ENCODE measurements around the gene THSD4. TPM values are rescaled to one million over a fixed set of nuclear protein-coding genes. Genes with fewer than 3 reads are reported as not detected.

The THSD4 gene
- total RNA-seq, 1 experiment from 2014 or later, result 65.4 TPM

DNA sequence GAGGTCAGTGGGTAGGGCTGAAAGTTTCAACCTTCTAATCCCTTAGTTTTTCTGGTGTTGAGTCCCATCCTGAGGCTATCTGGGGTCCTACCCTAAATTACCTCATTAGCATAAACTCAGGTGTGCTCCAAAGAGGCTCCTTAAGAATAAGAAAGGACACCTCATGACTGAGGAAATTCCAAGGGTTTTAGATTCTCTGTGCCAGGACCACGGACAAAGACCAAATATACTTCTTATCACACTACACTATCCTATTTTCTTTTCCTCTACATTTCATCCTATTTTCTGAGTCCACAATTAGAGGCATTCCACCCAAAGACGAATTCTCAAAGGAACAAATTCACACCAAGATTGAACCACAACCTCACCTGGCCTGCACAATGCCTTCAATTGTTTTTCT, 9.8 kb upstream of the THSD4 start:
- in situ Hi-C loops (cut with HindIII; ENCODE audit: low pct_unique_long_range_greater_than_20kb, low sequenced_read_pairs) (no loop called here), intact Hi-C loops (cut with micrococcal nuclease; ENCODE audit: unreplicated experiment) (no loop called here)
- Histone ChIP-seq H3K27me3 (ENCODE audit: control insufficient read depth, insufficient read depth, low read length) (no peaks in the 10 kb centered on the region), H3K27ac (ENCODE audit: low read length) (peak overlapping the region; percentile 34; the same call in 1 of the 2 replicates), H3K36me3 (ENCODE audit: control insufficient read depth, insufficient read depth, low read length) (no peaks in the 10 kb centered on the region), H3K4me1 (ENCODE audit: control insufficient read depth, insufficient read depth, low read length) (peaks cover 8% of the 10 kb centered on the region), H3K4me3 (ENCODE audit: low read depth in 2 of 2, low read length in 2 of 2) (no peak overlapping the region), H3K9me3 (ENCODE audit: control insufficient read depth, insufficient read depth, low read depth, low read length) (no peaks in the 10 kb centered on the region)
- ChIA-PET POLR2A (no interaction called here), CTCF (no interaction called here)
- BruUV-seq (replicated peaks), result no TSS peak
- ATAC-seq, result no peak
- no peak for DNase-seq (ENCODE audit: low read depth, low spot score)
- TF ChIP-seq SIN3A (IDR thresholded peaks at IDR 0.05; ENCODE audit: borderline replicate concordance, insufficient read depth, low read depth, low read length), result no peak
- no peak for TF ChIP-seq POLR2AphosphoS5 (IDR thresholded peaks at IDR 0.05; ENCODE audit: low read depth, low read length)
- TF ChIP-seq, protein P1, sequence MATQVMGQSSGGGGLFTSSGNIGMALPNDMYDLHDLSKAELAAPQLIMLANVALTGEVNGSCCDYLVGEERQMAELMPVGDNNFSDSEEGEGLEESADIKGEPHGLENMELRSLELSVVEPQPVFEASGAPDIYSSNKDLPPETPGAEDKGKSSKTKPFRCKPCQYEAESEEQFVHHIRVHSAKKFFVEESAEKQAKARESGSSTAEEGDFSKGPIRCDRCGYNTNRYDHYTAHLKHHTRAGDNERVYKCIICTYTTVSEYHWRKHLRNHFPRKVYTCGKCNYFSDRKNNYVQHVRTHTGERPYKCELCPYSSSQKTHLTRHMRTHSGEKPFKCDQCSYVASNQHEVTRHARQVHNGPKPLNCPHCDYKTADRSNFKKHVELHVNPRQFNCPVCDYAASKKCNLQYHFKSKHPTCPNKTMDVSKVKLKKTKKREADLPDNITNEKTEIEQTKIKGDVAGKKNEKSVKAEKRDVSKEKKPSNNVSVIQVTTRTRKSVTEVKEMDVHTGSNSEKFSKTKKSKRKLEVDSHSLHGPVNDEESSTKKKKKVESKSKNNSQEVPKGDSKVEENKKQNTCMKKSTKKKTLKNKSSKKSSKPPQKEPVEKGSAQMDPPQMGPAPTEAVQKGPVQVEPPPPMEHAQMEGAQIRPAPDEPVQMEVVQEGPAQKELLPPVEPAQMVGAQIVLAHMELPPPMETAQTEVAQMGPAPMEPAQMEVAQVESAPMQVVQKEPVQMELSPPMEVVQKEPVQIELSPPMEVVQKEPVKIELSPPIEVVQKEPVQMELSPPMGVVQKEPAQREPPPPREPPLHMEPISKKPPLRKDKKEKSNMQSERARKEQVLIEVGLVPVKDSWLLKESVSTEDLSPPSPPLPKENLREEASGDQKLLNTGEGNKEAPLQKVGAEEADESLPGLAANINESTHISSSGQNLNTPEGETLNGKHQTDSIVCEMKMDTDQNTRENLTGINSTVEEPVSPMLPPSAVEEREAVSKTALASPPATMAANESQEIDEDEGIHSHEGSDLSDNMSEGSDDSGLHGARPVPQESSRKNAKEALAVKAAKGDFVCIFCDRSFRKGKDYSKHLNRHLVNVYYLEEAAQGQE (IDR thresholded peaks at IDR 0.05; ENCODE audit: insufficient read depth in 1 of 2, low read depth in 2 of 2, low read length in 1 of 2), result no peak

DNA sequence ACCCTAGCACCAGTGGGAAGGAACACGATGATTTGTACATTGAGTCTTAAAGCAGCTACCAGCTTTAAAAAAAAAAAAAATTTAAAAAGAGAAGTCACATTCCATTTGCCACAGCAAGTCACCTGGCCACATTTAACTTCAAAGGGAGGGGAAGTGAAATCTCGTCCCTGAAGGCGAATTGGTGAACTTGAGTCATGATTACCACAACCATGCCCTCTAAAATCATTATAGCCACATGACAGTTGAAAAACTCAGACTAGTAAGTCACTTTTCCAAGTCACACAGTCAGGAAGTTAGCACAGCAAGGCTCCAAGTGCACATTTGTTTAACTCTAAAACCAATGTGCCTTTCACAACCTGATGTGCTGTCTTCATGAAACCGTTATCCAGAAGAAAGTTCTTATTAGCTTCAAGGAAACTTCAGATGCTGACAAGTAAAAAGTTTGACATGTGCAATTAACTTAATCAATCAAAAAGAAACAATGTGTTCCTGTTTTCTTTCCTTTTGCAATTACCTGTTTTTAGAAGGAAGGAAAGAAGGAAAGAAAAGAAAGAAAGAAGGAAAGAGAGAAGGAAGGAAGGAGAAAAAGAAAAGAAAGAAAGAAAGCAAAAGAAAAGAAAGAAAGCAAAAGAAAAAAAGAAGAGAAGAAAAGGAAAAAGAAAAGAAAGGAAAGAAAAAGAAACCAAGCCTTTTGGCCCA, 8.3 kb upstream of the THSD4 start:
- BruUV-seq (replicated peaks), result no TSS peak
- ATAC-seq (no peak), DNase-seq (ENCODE audit: low read depth, low spot score) (no peak)
- Histone ChIP-seq H3K27ac (ENCODE audit: low read length) (peak overlapping the region; percentile 35; the same call in 1 of the 2 replicates), H3K9me3 (ENCODE audit: control insufficient read depth, insufficient read depth, low read depth, low read length) (no peaks in the 10 kb centered on the region), H3K4me3 (ENCODE audit: low read depth in 2 of 2, low read length in 2 of 2) (no peak overlapping the region), H3K36me3 (ENCODE audit: control insufficient read depth, insufficient read depth, low read length) (no peaks in the 10 kb centered on the region), H3K27me3 (ENCODE audit: control insufficient read depth, insufficient read depth, low read length) (no peaks in the 10 kb centered on the region), H3K4me1 (ENCODE audit: control insufficient read depth, insufficient read depth, low read length) (peaks cover 23% of the 10 kb centered on the region)
- intact Hi-C loops (cut with micrococcal nuclease; ENCODE audit: unreplicated experiment) (no loop called here), in situ Hi-C loops (cut with HindIII; ENCODE audit: low pct_unique_long_range_greater_than_20kb, low sequenced_read_pairs) (no loop called here)
- ChIA-PET POLR2A (interaction anchor here (0.7 kb wide), 1 partner anchor 251 kb away, joined by 6 read pairs; no protein-coding TSS in a partner anchor), CTCF (no interaction called here)
- no peak for TF ChIP-seq POLR2AphosphoS5 (IDR thresholded peaks at IDR 0.05; ENCODE audit: low read depth, low read length)
- TF ChIP-seq, protein P1 (IDR thresholded peaks at IDR 0.05; ENCODE audit: insufficient read depth in 1 of 2, low read depth in 2 of 2, low read length in 1 of 2), result no peak
- no peak for TF ChIP-seq SIN3A (IDR thresholded peaks at IDR 0.05; ENCODE audit: borderline replicate concordance, insufficient read depth, low read depth, low read length)
- TF ChIP-seq, protein P2, sequence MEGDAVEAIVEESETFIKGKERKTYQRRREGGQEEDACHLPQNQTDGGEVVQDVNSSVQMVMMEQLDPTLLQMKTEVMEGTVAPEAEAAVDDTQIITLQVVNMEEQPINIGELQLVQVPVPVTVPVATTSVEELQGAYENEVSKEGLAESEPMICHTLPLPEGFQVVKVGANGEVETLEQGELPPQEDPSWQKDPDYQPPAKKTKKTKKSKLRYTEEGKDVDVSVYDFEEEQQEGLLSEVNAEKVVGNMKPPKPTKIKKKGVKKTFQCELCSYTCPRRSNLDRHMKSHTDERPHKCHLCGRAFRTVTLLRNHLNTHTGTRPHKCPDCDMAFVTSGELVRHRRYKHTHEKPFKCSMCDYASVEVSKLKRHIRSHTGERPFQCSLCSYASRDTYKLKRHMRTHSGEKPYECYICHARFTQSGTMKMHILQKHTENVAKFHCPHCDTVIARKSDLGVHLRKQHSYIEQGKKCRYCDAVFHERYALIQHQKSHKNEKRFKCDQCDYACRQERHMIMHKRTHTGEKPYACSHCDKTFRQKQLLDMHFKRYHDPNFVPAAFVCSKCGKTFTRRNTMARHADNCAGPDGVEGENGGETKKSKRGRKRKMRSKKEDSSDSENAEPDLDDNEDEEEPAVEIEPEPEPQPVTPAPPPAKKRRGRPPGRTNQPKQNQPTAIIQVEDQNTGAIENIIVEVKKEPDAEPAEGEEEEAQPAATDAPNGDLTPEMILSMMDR (IDR thresholded peaks at IDR 0.05), result no peak
- TF ChIP-seq TCF7L2 (IDR thresholded peaks at IDR 0.05; ENCODE audit: low read depth, low read length), result no peak
